DND-41 (cell line): ENCODE results near the gene MTOR.
"Not testable (repeated sequence)": the region's sequence is repeated elsewhere in the genome, so short reads cannot be mapped to it uniquely, and the experiment has no call there.

Experiments used
- ATAC-seq: fragments of 200-7000 bp; cut with Tn5 transposase; 3 replicates; pipeline ENCODE4 v1.9.1; 2021; ENCODE audit warnings: low read depth; ENCODE audit not compliant: insufficient read depth
- DNase-seq: peaks from one replicate; pipeline ENCODE4 v3.0.0-alpha.2; 2020
- H2AFZ ChIP-seq: 2 replicates; pipeline ENCODE4 v1.6.0; 2012; ENCODE audit warnings: low read depth, low read length
- H3K27ac ChIP-seq: 2 replicates; pipeline ENCODE4 v1.5.1; 2012; ENCODE audit warnings: low read length, inconsistent platforms
- H3K27me3 ChIP-seq: fragments of 200-600 bp; sonication (generic); 2 replicates; pipeline ENCODE4 v1.6.0; 2012; ENCODE audit warnings: low read length, mild to moderate bottlenecking, inconsistent platforms; ENCODE audit not compliant: insufficient read depth, poor library complexity
- H3K36me3 ChIP-seq: 2 replicates; pipeline ENCODE4 v1.5.1; 2012; ENCODE audit warnings: low read length, inconsistent platforms; ENCODE audit not compliant: insufficient read depth
- H3K4me1 ChIP-seq: 2 replicates; pipeline ENCODE4 v1.5.1; 2012; ENCODE audit warnings: mild to moderate bottlenecking, low read length; ENCODE audit not compliant: insufficient read depth
- H3K4me2 ChIP-seq: 2 replicates; pipeline ENCODE4 v1.6.0; 2012; ENCODE audit warnings: mild to moderate bottlenecking, moderate library complexity, low read length, inconsistent platforms; ENCODE audit not compliant: insufficient read depth
- H3K4me3 ChIP-seq, 2 experiments: fragments of 200-600 bp in 1 of 2; shearing (Covaris generic) in 1 of 2; 2 replicates each; pipeline ENCODE4 v1.5.1; 2012 to 2016; ENCODE audit warnings: inconsistent platforms in 2 of 2, low read length in 2 of 2, mild to moderate bottlenecking in 2 of 2, low read depth in 1 of 2, moderate library complexity in 1 of 2
- H3K79me2 ChIP-seq: 2 replicates; pipeline ENCODE4 v1.6.0; 2012; ENCODE audit warnings: low read length, inconsistent platforms; ENCODE audit not compliant: insufficient read depth
- H3K9ac ChIP-seq: 2 replicates; pipeline ENCODE4 v1.6.0; 2012; ENCODE audit warnings: low read depth, mild to moderate bottlenecking, inconsistent platforms, low read length, moderate library complexity
- H3K9me3 ChIP-seq: 2 replicates; pipeline ENCODE4 v1.5.1; 2012; ENCODE audit warnings: low read length, moderate library complexity, mild to moderate bottlenecking, inconsistent platforms; ENCODE audit not compliant: insufficient read depth, severe bottlenecking
- H4K20me1 ChIP-seq: 2 replicates; pipeline ENCODE4 v1.6.0; 2012; ENCODE audit warnings: low read length; ENCODE audit not compliant: insufficient read depth
- CTCF ChIP-seq: IDR thresholded peaks from 2 replicates; pipeline ENCODE4 v1.5.1; 2012; ENCODE audit warnings: borderline replicate concordance, low read length, moderate library complexity, mild to moderate bottlenecking; ENCODE audit not compliant: poor library complexity, severe bottlenecking; ENCODE audit errors: extremely low read depth
- EZH2 ChIP-seq: IDR thresholded peaks from 3 replicates; pipeline ENCODE4 v1.6.1; 2012; ENCODE audit warnings: borderline replicate concordance, low read depth, mild to moderate bottlenecking, moderate library complexity, low read length, inconsistent platforms; ENCODE audit not compliant: severe bottlenecking

MTOR gene

GRCh38 chr1:11299225-11299574 is 36.8 kb upstream of the MTOR start:
- TF ChIP-seq CTCF (no peak), EZH2 (no peak)
- Histone ChIP-seq H2AFZ (no peak overlapping the region), H3K9me3 (no peaks in the 10 kb centered on the region), H3K4me2 (no peak overlapping the region), H3K36me3 (peaks cover 20% of the 10 kb centered on the region), H3K27me3 (no peaks in the 10 kb centered on the region), H3K4me3 (no peak overlapping the region), H4K20me1 (no peaks in the 10 kb centered on the region), H3K27ac (no peak overlapping the region), H3K9ac (no peak overlapping the region), H3K79me2 (no peaks in the 10 kb centered on the region), H3K4me1 (no peaks in the 10 kb centered on the region)
- DNase-seq (no peak), ATAC-seq (no peak)

GRCh38 chr1:11298390-11299224 is 36.3 kb upstream of the MTOR start:
- no peak overlapping the region for H3K27ac ChIP-seq
- H3K4me1 ChIP-seq = no peaks in the 10 kb centered on the region
- DNase-seq = no peak
- H3K79me2 ChIP-seq = no peaks in the 10 kb centered on the region
- no peaks in the 10 kb centered on the region for H4K20me1 ChIP-seq
- H3K9ac ChIP-seq = no peak overlapping the region
- H2AFZ ChIP-seq = no peak overlapping the region
- TF ChIP-seq CTCF (no peak), EZH2 (no peak)
- H3K27me3 ChIP-seq = no peaks in the 10 kb centered on the region
- no peak overlapping the region for H3K4me2 ChIP-seq
- H3K9me3 ChIP-seq = no peaks in the 10 kb centered on the region
- peaks cover 25% of the 10 kb centered on the region for H3K36me3 ChIP-seq
- no peak overlapping the region for H3K4me3 ChIP-seq
- ATAC-seq = peak; percentile 53

- not testable (repeated sequence) for H2AFZ ChIP-seq, DNase-seq, H3K4me1 ChIP-seq, H4K20me1 ChIP-seq, H3K79me2 ChIP-seq, H3K27ac ChIP-seq, H3K27me3 ChIP-seq, H3K9me3 ChIP-seq, ATAC-seq, H3K4me2 ChIP-seq, H3K9ac ChIP-seq, H3K4me3 ChIP-seq
- H3K36me3 ChIP-seq = peaks cover 30% of the 10 kb centered on the region
Measured at GRCh38 chr1:11297774-11298173, 35.4 kb upstream of the MTOR start.

- TF ChIP-seq EZH2 = no peak
- TF ChIP-seq CTCF = no peak
- H3K27me3 ChIP-seq = no peaks in the 10 kb centered on the region
- H3K79me2 ChIP-seq = no peaks in the 10 kb centered on the region
Measured at GRCh38 chr1:11295905-11296304, 33.6 kb upstream of the MTOR start.

More at GRCh38 chr1:11295905-11296304, 33.6 kb upstream of the MTOR start:
- H3K4me2 ChIP-seq = no peak overlapping the region
- H3K4me3 ChIP-seq = no peak overlapping the region
- no peaks in the 10 kb centered on the region for H3K4me1 ChIP-seq
- H3K27ac ChIP-seq = no peak overlapping the region
- no peak overlapping the region for H3K9ac ChIP-seq
- H2AFZ ChIP-seq = no peak overlapping the region
- no peak for DNase-seq
- H3K36me3 ChIP-seq = peaks cover 41% of the 10 kb centered on the region
- H3K9me3 ChIP-seq = no peaks in the 10 kb centered on the region
- ATAC-seq = no peak
- H4K20me1 ChIP-seq = peaks cover 6% of the 10 kb centered on the region; the same call in 1 of the 2 replicates
